Esophagus squamous epithelium (tissue), 5 donors: Measurements from ENCODE around the gene ZNF878. TPM values are rescaled to one million over a fixed set of nuclear protein-coding genes. Genes with fewer than 3 reads are reported as not detected.
A peak's percentile ranks its signal among the peaks of the same experiment; 100 is the strongest.
"Not testable (repeated sequence)": the region's sequence is repeated elsewhere in the genome, so short reads cannot be mapped to it uniquely, and the experiment has no call there.

ENCODE experiments used
- DNase-seq: peaks from one replicate; lab custom pipeline; 2025; lab: John Stamatoyannopoulos, UW
- H3K27ac ChIP-seq, 4 donors: fragments of 200-600 bp; sonication (generic); one replicate each; pipeline ENCODE4 v1.5.1; 2016 to 2019; ENCODE audit warnings: mild to moderate bottlenecking in 1 of 4
- H3K27me3 ChIP-seq, 4 donors: fragments of 200-600 bp; sonication (generic); 1 replicate in 3 of 4; 2 replicates in 1 of 4; pipeline versions ENCODE4 v1.5.1 to v1.6.0; 2017 to 2021; ENCODE audit warnings: antibody characterized with exemption in 1 of 4
- H3K36me3 ChIP-seq, 3 donors: fragments of 200-600 bp; sonication (generic); one replicate each; pipeline ENCODE4 v1.5.1; 2016 to 2019
- H3K4me1 ChIP-seq, 3 donors: fragments of 200-600 bp; sonication (generic); one replicate each; pipeline ENCODE4 v1.5.1; 2017 to 2019
- H3K4me3 ChIP-seq, 4 donors: fragments of 200-600 bp; sonication (generic); 1 replicate in 3 of 4; 2 replicates in 1 of 4; pipeline ENCODE4 v1.5.1; 2016 to 2019; ENCODE audit warnings: mild to moderate bottlenecking in 2 of 4, moderate library complexity in 1 of 4
- H3K9me3 ChIP-seq, 3 donors: fragments of 200-600 bp; sonication (generic); one replicate each; pipeline ENCODE4 v1.5.1; 2016 to 2019
- POLR2A ChIP-seq, 4 donors: fragments of 450-650 bp; IDR thresholded peaks; one replicate each; pipeline ENCODE4 v1.6.1; 2017; ENCODE audit warnings: antibody characterized with exemption in 4 of 4, mild to moderate bottlenecking in 4 of 4, moderate library complexity in 3 of 4
- WGBS, 2 donors: methylation state at CpG; one replicate each; pipeline ENCODE4 v1.1.5; 2018; 5-methylcytosine and 5-hydroxymethylcytosine counted together
- intact Hi-C: fragments of 100-400 bp; cut with DNase I; formaldehyde crosslinking; loops from one replicate; pipeline ENCODE4 v1.15.0; 2022
- total RNA-seq, 4 donors: library from RNA; depleted of rRNA; stranded (reverse); fragments of >200 nt; gene quantifications; one replicate each; pipeline ENCODE4 v1.1.0, GENCODE V29; 2016
- TF ChIP-seq, protein P1 (sequence below), 6 experiments: fragments of 450-650 bp in 4 of 6; fragments of 200-600 bp in 2 of 6; sonication (generic) in 2 of 6; IDR thresholded peaks; one replicate each; pipeline ENCODE4 v1.5.1; 2016 to 2019; ENCODE audit warnings: antibody characterized with exemption in 6 of 6, mild to moderate bottlenecking in 4 of 6, moderate library complexity in 4 of 6
- donor health status: DM: yes; HTN: yes; CAD: no.

The ZNF878 gene
- total RNA-seq, 4 donors from 2014 or later: 0.38 to 0.66 (median 0.47) TPM; not detected in 1

GRCh38 chr19:12092065-12092867 lies 39.5 kb upstream of the ZNF878 start:
- 2 to 5% methylated on average over 28 to 31 of the region's 53 CpGs for WGBS, 2 donors
- peaks cover 0 to 24% (median 0%) of the 10 kb centered on the region in 3 donors for H3K4me1 ChIP-seq
- intact Hi-C loops: no loop called here
- H3K27ac ChIP-seq: peak overlapping the region; percentile 64 to 77 (median 74)
- peak; percentile 8 for DNase-seq
- peak overlapping the region; percentile 53 to 69 (median 56) for H3K4me3 ChIP-seq
- peak in 1 of 4 donors; percentile 26 for TF ChIP-seq POLR2A (IDR thresholded peaks at IDR 0.05)
- TF ChIP-seq, protein P1, sequence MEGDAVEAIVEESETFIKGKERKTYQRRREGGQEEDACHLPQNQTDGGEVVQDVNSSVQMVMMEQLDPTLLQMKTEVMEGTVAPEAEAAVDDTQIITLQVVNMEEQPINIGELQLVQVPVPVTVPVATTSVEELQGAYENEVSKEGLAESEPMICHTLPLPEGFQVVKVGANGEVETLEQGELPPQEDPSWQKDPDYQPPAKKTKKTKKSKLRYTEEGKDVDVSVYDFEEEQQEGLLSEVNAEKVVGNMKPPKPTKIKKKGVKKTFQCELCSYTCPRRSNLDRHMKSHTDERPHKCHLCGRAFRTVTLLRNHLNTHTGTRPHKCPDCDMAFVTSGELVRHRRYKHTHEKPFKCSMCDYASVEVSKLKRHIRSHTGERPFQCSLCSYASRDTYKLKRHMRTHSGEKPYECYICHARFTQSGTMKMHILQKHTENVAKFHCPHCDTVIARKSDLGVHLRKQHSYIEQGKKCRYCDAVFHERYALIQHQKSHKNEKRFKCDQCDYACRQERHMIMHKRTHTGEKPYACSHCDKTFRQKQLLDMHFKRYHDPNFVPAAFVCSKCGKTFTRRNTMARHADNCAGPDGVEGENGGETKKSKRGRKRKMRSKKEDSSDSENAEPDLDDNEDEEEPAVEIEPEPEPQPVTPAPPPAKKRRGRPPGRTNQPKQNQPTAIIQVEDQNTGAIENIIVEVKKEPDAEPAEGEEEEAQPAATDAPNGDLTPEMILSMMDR (IDR thresholded peaks at IDR 0.05): no peak
- H3K27me3 ChIP-seq: no peaks in the 10 kb centered on the region
- H3K9me3 ChIP-seq: no peaks in the 10 kb centered on the region
- H3K36me3 ChIP-seq: no peaks in the 10 kb centered on the region

DNA sequence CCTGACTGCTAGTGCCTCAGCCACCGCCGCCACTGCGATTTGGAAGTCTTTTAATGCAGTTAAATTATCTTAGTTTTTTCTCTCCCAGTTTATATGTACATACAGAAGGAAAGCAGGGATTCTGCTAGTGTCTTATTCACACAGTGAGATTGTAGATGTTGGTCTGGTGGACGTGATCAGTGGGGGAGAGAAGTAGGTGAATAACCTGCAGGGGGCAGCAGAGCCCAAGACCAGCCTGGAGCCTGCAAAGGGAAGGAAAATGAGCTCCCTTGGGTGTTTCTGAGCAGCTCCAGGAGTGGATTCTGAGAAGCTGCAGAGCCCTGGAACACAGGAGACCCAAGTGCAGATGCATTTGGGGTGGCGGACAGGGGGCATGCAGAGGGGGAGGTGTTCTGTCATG lies 38.0 kb upstream of the ZNF878 start:
- TF ChIP-seq, protein P1 (IDR thresholded peaks at IDR 0.05): peak in 5 of 6 experiments; percentile 49 to 70 (median 52)
- TF ChIP-seq POLR2A (IDR thresholded peaks at IDR 0.05): no peak
- H3K4me1 ChIP-seq: peaks cover 0 to 24% (median 0%) of the 10 kb centered on the region in 3 donors
- no peak overlapping the region for H3K27ac ChIP-seq
- no peaks in the 10 kb centered on the region for H3K9me3 ChIP-seq
- H3K36me3 ChIP-seq: no peaks in the 10 kb centered on the region
- intact Hi-C loops: no loop called here
- H3K4me3 ChIP-seq: no peak overlapping the region
- H3K27me3 ChIP-seq: no peaks in the 10 kb centered on the region
- WGBS, 2 donors: 48 to 55% methylated on average over 5 of the region's 5 CpGs
- DNase-seq: no peak

DNA sequence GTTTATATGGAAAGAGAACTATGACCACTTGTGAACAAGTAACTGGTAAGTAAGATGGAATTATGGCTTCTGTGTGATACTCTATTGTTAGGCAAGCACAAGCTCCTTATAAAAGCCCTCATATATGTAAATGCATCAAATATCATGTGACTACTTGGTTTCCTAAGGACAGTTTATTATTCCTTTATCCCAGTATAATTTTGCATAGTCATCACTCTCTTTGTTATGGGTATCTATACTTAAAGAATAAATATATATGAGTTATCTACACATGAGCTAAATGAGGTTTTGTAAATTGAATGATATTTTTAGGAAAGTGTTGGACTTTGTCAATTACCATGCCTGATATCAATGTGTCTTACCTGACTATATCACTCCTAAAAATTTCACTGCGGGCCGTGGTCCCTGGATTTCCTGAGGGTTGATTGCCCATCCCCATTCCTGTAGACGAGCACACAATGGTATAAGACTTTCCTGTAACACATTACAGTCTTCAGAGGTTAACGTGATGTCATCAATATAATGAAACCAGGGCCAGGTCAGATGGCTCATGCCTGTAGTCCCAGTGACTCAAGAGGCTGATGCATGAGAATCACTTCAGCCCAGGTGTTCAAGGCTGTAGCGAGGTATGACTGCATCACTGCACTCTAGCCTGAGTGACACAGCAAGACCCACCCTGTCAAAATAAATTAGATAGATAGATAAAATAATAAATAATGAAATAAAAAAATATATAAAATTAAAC lies 32.5 kb upstream of the ZNF878 start:
- H3K9me3 ChIP-seq: peaks cover 0 to 37% (median 27%) of the 10 kb centered on the region in 3 donors
- WGBS, 2 donors: 81 to 92% methylated on average over 5 of the region's 5 CpGs
- no peak overlapping the region for H3K27ac ChIP-seq
- intact Hi-C loops: no loop called here
- no peaks in the 10 kb centered on the region for H3K4me1 ChIP-seq
- no peaks in the 10 kb centered on the region for H3K27me3 ChIP-seq
- DNase-seq: no peak
- no peak overlapping the region for H3K4me3 ChIP-seq
- TF ChIP-seq, protein P1 (IDR thresholded peaks at IDR 0.05): no peak
- TF ChIP-seq POLR2A (IDR thresholded peaks at IDR 0.05): no peak
- no peaks in the 10 kb centered on the region for H3K36me3 ChIP-seq

DNA sequence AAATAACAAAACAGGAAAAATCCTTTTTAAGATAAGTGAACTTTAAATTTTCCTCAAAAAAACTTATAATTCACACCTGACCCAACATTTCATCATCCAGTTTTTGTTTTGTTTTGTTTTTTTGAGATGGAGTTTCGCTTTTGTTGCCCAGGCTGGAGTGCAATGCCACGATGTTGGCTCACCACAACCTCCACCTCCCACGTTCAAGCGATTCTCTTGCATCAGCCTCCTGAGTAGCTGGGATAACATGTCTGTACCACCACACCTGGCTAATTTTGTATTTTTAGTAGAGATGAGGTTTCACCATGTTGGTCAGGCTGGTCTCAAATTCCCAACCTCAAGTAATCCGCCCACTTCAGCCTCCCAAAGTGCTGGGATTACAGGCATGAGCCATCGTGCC lies 30.6 kb upstream of the ZNF878 start:
- H3K27ac ChIP-seq, DNase-seq, H3K27me3 ChIP-seq, H3K4me1 ChIP-seq, H3K4me3 ChIP-seq, intact Hi-C loops: not testable (repeated sequence)
- 92 to 94% methylated on average over 6 of the region's 6 CpGs for WGBS, 2 donors
- peaks cover 11 to 56% (median 46%) of the 10 kb centered on the region in 3 donors for H3K9me3 ChIP-seq
- peaks cover 0 to 14% (median 0%) of the 10 kb centered on the region in 3 donors for H3K36me3 ChIP-seq

DNA sequence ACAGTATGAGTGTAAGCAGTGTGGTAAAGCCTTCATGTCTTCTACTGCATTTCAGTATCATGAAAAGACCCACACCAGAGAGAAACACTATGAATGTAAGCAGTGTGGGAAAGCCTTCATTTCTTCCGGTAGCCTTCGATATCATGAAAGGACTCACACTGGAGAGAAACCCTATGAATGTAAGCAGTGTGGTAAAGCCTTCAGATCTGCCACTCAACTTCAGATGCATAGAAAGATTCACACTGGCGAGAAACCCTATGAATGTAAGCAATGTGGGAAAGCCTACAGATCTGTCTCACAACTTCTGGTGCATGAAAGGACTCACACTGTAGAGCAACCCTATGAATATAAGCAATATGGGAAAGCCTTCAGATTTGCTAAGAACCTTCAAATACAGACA lies 24.6 kb upstream of the ZNF878 start:
- no peak for DNase-seq
- peak overlapping the region in 1 of 4 donors; percentile 26 for H3K4me3 ChIP-seq
- peaks cover 46 to 100% (median 97%) of the 10 kb centered on the region in 3 donors for H3K9me3 ChIP-seq
- no peak for TF ChIP-seq POLR2A (IDR thresholded peaks at IDR 0.05)
- TF ChIP-seq, protein P1 (IDR thresholded peaks at IDR 0.05): no peak
- 76 to 98% methylated on average over 3 of the region's 3 CpGs for WGBS, 2 donors
- H3K36me3 ChIP-seq: peaks cover 26 to 73% (median 31%) of the 10 kb centered on the region in 3 donors
- intact Hi-C loops: no loop called here
- no peak overlapping the region for H3K27ac ChIP-seq
- H3K4me1 ChIP-seq: no peaks in the 10 kb centered on the region
- H3K27me3 ChIP-seq: no peaks in the 10 kb centered on the region

DNA sequence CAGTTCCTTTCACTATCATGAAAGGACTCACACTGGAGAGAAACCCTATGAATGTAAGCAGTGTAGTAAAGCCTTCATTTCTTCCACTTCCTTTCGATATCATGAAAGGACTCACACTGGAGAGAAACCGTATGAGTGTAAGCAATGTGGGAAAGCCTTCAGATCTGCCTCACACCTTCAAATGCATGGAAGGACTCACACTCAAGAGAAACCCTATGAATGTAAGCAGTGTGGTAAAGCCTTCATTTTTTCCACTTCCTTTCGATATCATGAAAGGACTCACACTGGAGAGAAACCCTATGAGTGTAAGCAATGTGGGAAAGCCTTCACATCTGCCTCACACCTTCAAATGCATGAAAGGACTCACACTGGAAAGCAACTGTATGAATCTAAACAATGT lies 23.6 kb upstream of the ZNF878 start:
- H3K27ac ChIP-seq, H3K4me1 ChIP-seq, H3K27me3 ChIP-seq, intact Hi-C loops, DNase-seq: not testable (repeated sequence)
- peaks cover 26 to 81% (median 31%) of the 10 kb centered on the region in 3 donors for H3K36me3 ChIP-seq
- peak overlapping the region in 1 of 4 donors; percentile 26 for H3K4me3 ChIP-seq
- peaks cover 46 to 100% (median 95%) of the 10 kb centered on the region in 3 donors for H3K9me3 ChIP-seq
- WGBS, 2 donors: 89 to 96% methylated on average over 3 of the region's 3 CpGs
